ENCODE measurements around the gene PDCL3. TPM values are rescaled to one million over a fixed set of nuclear protein-coding genes. Genes with fewer than 3 reads are reported as not detected.

Gene PDCL3
- total RNA-seq, 1 experiment from 2014 or later = 21.3 TPM

DNA sequence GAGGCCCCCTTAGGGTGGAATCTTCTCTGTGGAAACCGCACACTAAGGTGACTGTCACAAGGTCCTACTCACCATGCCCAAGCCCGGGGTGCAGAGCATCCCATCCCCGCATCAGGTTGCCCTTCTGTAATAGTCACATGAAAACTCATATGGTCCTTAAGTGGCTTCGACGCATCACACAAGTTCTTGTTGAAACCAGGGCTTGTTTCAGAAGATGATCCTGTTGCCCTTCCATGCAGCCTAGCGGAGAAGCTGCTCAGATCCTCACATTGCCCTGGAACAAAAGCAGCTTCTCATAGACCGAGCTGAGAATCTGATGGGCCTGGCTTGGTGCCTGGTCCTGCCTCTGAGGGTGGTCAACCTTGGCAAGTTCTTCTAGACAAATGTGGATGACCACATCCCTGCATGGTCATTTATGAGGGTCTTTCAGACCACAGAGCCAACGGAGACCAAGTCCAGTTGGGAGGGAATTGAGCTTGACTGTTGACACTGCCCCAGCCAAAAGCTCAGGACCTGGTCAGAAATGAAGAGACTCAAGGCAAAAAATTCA lies 54.1 kb downstream of the PDCL3 start:
- H3K27me3 Mint-ChIP-seq (ENCODE audit: insufficient read depth, unreplicated experiment) = peaks cover 30% of the 10 kb centered on the region
- no peaks in the 10 kb centered on the region for H3K9me3 ChIP-seq
- no peak for TF ChIP-seq CTCF (IDR thresholded peaks at IDR 0.05; ENCODE audit: insufficient read depth in 1 of 2, low read depth in 1 of 2, low read length in 1 of 2, severe bottlenecking in 1 of 2, unreplicated experiment in 1 of 2)
- H3K27ac Mint-ChIP-seq (ENCODE audit: unreplicated experiment) = no peak overlapping the region
- H3K36me3 ChIP-seq (ENCODE audit: control insufficient read depth, insufficient read depth, low read length) = no peaks in the 10 kb centered on the region
- BruUV-seq (replicated peaks) = no TSS peak
- no peak for DNase-seq
- H3K36me3 Mint-ChIP-seq (ENCODE audit: insufficient read depth, unreplicated experiment) = no peaks in the 10 kb centered on the region
- ChIA-PET POLR2A (no interaction called here), CTCF (no interaction called here)
- H3K4me3 ChIP-seq (ENCODE audit: low read depth, low read length) = no peak overlapping the region
- peaks cover 10% of the 10 kb centered on the region for H3K9me3 Mint-ChIP-seq (ENCODE audit: unreplicated experiment)
- H3K4me1 Mint-ChIP-seq (ENCODE audit: low read depth, unreplicated experiment) = no peaks in the 10 kb centered on the region
- no peaks in the 10 kb centered on the region for H3K27me3 ChIP-seq (replicated peaks; ENCODE audit: control insufficient read depth, insufficient read depth, low read length)
- H3K4me1 ChIP-seq = no peaks in the 10 kb centered on the region
- intact Hi-C loops (cut with micrococcal nuclease; ENCODE audit: unreplicated experiment) = no loop called here
- H3K4me3 Mint-ChIP-seq (ENCODE audit: unreplicated experiment) = no peak overlapping the region

GRCh38 chr2:100619951-100620350 lies 57.2 kb downstream of the PDCL3 start:
- H3K4me3 ChIP-seq (ENCODE audit: low read depth, low read length) = no peak overlapping the region
- Mint-ChIP-seq H3K36me3 (ENCODE audit: insufficient read depth, unreplicated experiment) (no peaks in the 10 kb centered on the region), H3K4me3 (ENCODE audit: unreplicated experiment) (no peak overlapping the region), H3K9me3 (ENCODE audit: unreplicated experiment) (peaks cover 10% of the 10 kb centered on the region), H3K4me1 (ENCODE audit: low read depth, unreplicated experiment) (no peaks in the 10 kb centered on the region), H3K27me3 (ENCODE audit: insufficient read depth, unreplicated experiment) (peaks cover 18% of the 10 kb centered on the region), H3K27ac (ENCODE audit: unreplicated experiment) (no peak overlapping the region)
- CTCF ChIA-PET = no interaction called here
- POLR2A ChIA-PET = no interaction called here
- H3K9me3 ChIP-seq = no peaks in the 10 kb centered on the region
- no peak for TF ChIP-seq CTCF (IDR thresholded peaks at IDR 0.05; ENCODE audit: insufficient read depth in 1 of 2, low read depth in 1 of 2, low read length in 1 of 2, severe bottlenecking in 1 of 2, unreplicated experiment in 1 of 2)
- BruUV-seq (replicated peaks) = no TSS peak
- no peaks in the 10 kb centered on the region for H3K36me3 ChIP-seq (ENCODE audit: control insufficient read depth, insufficient read depth, low read length)
- intact Hi-C loops (cut with micrococcal nuclease; ENCODE audit: unreplicated experiment) = no loop called here
- no peaks in the 10 kb centered on the region for H3K27me3 ChIP-seq (replicated peaks; ENCODE audit: control insufficient read depth, insufficient read depth, low read length)
- DNase-seq = no peak
- no peaks in the 10 kb centered on the region for H3K4me1 ChIP-seq

DNA sequence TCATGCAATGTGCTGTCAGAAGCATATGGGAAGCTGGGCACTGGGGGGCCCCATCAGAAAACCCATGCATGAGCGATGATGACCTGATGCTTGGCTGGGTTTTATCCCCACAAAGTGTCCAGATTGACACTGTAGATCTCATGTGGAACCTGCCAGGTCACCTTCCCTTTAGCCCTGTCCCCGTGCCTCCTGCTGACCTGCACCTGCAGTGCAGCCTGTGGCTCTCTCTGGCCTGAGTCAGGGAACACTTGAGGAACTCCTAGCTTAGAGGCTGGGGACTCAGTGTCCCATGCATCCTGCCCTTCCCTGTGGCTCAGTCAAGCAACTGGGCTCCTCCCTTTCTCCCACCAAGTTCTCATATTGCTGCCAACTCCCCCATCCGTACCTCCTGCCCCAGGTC lies 57.7 kb downstream of the PDCL3 start:
- Histone ChIP-seq H3K36me3 (ENCODE audit: control insufficient read depth, insufficient read depth, low read length) (no peaks in the 10 kb centered on the region), H3K9me3 (no peaks in the 10 kb centered on the region), H3K27me3 (replicated peaks; ENCODE audit: control insufficient read depth, insufficient read depth, low read length) (no peaks in the 10 kb centered on the region), H3K4me1 (no peaks in the 10 kb centered on the region), H3K4me3 (ENCODE audit: low read depth, low read length) (no peak overlapping the region)
- ChIA-PET POLR2A (no interaction called here), CTCF (no interaction called here)
- no peak for DNase-seq
- Mint-ChIP-seq H3K4me1 (ENCODE audit: low read depth, unreplicated experiment) (no peaks in the 10 kb centered on the region), H3K36me3 (ENCODE audit: insufficient read depth, unreplicated experiment) (no peaks in the 10 kb centered on the region), H3K27me3 (ENCODE audit: insufficient read depth, unreplicated experiment) (peaks cover 18% of the 10 kb centered on the region), H3K27ac (ENCODE audit: unreplicated experiment) (no peak overlapping the region), H3K4me3 (ENCODE audit: unreplicated experiment) (no peak overlapping the region), H3K9me3 (ENCODE audit: unreplicated experiment) (peaks cover 10% of the 10 kb centered on the region)
- BruUV-seq (replicated peaks) = no TSS peak
- intact Hi-C loops (cut with micrococcal nuclease; ENCODE audit: unreplicated experiment) = no loop called here
- TF ChIP-seq CTCF (IDR thresholded peaks at IDR 0.05; ENCODE audit: insufficient read depth in 1 of 2, low read depth in 1 of 2, low read length in 1 of 2, severe bottlenecking in 1 of 2, unreplicated experiment in 1 of 2) = no peak

Measured in Caco-2 (cell line).